Muscle layer of colon (tissue), 2 donors: Measurements from ENCODE around the gene KCNN3.

Source experiments
- H3K27ac ChIP-seq: one replicate; pipeline ENCODE4 v1.7.0; 2013; ENCODE audit warnings: low read depth, mild to moderate bottlenecking, low read length, moderate library complexity
- H3K27me3 ChIP-seq, 2 donors: one replicate each; pipeline ENCODE4 v1.7.0; 2013; ENCODE audit warnings: low read length in 2 of 2, mild to moderate bottlenecking in 2 of 2; ENCODE audit not compliant: insufficient read depth in 2 of 2, control insufficient read depth in 1 of 2
- H3K36me3 ChIP-seq: one replicate; pipeline ENCODE4 v1.7.0; 2013; ENCODE audit warnings: mild to moderate bottlenecking, low read length; ENCODE audit not compliant: insufficient read depth
- H3K4me1 ChIP-seq: one replicate; pipeline ENCODE4 v1.7.0; 2013; ENCODE audit warnings: mild to moderate bottlenecking, low read length; ENCODE audit not compliant: insufficient read depth
- H3K4me3 ChIP-seq, 2 donors: one replicate each; pipeline ENCODE4 v1.7.0; 2013; ENCODE audit warnings: low read length in 2 of 2, low read depth in 1 of 2, mild to moderate bottlenecking in 1 of 2, moderate library complexity in 1 of 2
- H3K9ac ChIP-seq: one replicate; pipeline ENCODE4 v1.7.0; 2013; ENCODE audit warnings: low read length
- H3K9me3 ChIP-seq: one replicate; pipeline ENCODE4 v1.7.0; 2013; ENCODE audit warnings: mild to moderate bottlenecking, low read length
- donor health status: abdominal sarcoma.
- donor health status: Adenocarcinoma of cecum.

KCNN3 gene

DNA sequence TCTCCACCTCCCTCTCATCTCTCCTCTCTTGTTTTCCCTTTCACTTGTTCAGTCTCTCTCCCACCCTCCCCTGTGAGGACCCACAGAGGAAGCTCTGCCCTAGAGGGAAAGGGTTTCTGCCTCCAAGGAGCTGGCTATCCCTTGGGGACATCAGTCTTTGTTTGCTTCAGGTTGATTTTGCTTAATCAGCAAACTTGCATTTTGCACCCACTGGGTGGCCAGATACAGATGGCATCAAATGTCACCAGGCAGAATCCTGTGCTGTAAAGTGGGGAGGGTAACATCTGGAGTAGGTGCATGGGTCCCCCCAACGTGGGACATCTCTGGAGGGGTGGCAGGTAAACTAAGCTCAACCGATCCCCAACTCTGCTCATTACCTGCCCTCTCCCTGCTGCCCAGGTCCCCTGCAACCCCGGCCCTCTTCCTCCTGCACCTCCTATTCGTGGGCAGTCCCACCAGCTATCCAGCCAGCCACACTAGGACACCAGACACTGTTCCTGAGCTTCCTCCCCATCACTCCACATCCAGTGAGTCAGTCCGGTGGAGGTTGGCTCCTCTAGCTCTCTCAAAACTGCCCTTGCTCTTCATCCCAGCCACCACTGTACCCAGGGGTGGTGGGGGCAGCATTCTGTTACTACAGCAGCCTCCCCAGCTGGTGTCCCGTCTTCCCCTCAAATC is 123.3 kb downstream of the KCNN3 start:
- no peak overlapping the region for H3K9ac ChIP-seq
- no peak overlapping the region for H3K4me3 ChIP-seq
- H3K27ac ChIP-seq, result peak overlapping the region; percentile 21
- H3K36me3 ChIP-seq, result no peaks in the 10 kb centered on the region
- peaks cover 36% of the 10 kb centered on the region for H3K4me1 ChIP-seq
- H3K27me3 ChIP-seq, result no peaks in the 10 kb centered on the region
- H3K9me3 ChIP-seq, result no peaks in the 10 kb centered on the region

GRCh38 chr1:154745750-154746425 is 124.2 kb downstream of the KCNN3 start:
- H3K4me1 ChIP-seq, result peaks cover 30% of the 10 kb centered on the region
- H3K27me3 ChIP-seq, result no peaks in the 10 kb centered on the region
- H3K9ac ChIP-seq, result no peak overlapping the region
- H3K27ac ChIP-seq, result no peak overlapping the region
- no peaks in the 10 kb centered on the region for H3K36me3 ChIP-seq
- no peaks in the 10 kb centered on the region for H3K9me3 ChIP-seq
- H3K4me3 ChIP-seq, result no peak overlapping the region

DNA sequence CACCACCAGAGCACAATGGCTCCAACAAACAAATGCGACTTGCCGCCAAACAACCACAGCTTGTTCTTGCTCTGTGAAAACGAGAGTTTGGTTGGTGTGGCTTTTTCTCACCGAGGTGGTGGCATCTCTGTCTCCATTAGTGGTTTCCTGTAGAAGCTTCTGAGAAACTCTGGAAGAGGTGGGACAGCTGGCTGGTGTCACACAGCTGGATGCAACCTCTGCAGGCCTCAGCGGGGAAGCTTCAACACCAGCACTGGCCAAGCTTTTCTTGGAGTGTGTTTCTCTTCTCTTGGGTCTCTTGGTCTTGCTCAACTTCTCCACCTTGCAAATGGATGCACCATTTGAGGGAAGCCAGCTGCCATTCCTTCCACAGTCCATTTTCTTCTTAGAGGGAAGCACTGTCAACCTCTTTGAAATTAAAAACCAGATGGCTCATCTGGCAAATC is 124.8 kb downstream of the KCNN3 start:
- Histone ChIP-seq H3K27ac (no peak overlapping the region), H3K4me3 (no peak overlapping the region), H3K4me1 (peaks cover 30% of the 10 kb centered on the region), H3K36me3 (no peaks in the 10 kb centered on the region), H3K9me3 (no peaks in the 10 kb centered on the region), H3K27me3 (no peaks in the 10 kb centered on the region), H3K9ac (no peak overlapping the region)

DNA sequence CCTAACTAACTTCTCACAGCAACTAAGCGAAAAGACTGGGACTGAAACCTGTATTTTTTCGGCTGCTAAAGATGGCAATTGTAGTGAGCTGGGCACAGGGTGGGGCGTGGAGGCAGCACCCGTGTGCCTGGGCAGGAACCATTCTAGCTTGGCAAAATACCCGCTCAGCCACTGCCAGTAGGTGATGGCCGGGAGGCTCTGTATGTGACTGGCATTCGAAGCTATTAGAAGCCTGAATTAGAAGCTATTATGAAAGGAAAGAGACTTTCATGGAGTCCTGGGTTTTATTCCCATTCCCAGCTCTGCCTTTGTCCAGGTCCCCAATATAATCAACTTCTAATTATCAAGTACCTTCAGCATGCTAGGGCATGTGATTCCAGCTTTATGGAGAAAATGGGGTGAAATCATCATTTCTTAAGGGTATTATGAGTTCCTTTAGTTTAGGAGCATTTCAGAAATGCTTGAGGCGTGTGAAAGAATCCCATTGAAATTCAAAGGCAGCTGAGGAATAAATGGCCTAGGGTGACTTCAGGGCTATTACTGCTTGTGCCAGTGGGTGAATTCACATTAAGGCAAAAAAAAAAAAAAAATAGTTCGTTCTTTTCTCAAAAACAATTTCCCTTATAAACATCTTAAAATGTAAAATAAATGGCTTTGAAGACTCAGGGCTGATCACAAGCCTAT is 125.6 kb downstream of the KCNN3 start:
- H3K9me3 ChIP-seq, result no peaks in the 10 kb centered on the region
- no peaks in the 10 kb centered on the region for H3K27me3 ChIP-seq
- no peaks in the 10 kb centered on the region for H3K36me3 ChIP-seq
- no peak overlapping the region for H3K27ac ChIP-seq
- peaks cover 30% of the 10 kb centered on the region for H3K4me1 ChIP-seq
- no peak overlapping the region for H3K9ac ChIP-seq
- no peak overlapping the region for H3K4me3 ChIP-seq

GRCh38 chr1:154743526-154744036 is 126.5 kb downstream of the KCNN3 start:
- Histone ChIP-seq H3K9me3 (no peaks in the 10 kb centered on the region), H3K9ac (no peak overlapping the region), H3K27me3 (no peaks in the 10 kb centered on the region), H3K4me1 (peaks cover 23% of the 10 kb centered on the region), H3K27ac (no peak overlapping the region), H3K4me3 (no peak overlapping the region), H3K36me3 (no peaks in the 10 kb centered on the region)

- Histone ChIP-seq H3K4me3 (no peak overlapping the region), H3K4me1 (peaks cover 22% of the 10 kb centered on the region), H3K9ac (no peak overlapping the region), H3K36me3 (no peaks in the 10 kb centered on the region), H3K9me3 (no peaks in the 10 kb centered on the region), H3K27ac (no peak overlapping the region), H3K27me3 (no peaks in the 10 kb centered on the region)
Measured at GRCh38 chr1:154742606-154743005, 127.5 kb downstream of the KCNN3 start.

DNA sequence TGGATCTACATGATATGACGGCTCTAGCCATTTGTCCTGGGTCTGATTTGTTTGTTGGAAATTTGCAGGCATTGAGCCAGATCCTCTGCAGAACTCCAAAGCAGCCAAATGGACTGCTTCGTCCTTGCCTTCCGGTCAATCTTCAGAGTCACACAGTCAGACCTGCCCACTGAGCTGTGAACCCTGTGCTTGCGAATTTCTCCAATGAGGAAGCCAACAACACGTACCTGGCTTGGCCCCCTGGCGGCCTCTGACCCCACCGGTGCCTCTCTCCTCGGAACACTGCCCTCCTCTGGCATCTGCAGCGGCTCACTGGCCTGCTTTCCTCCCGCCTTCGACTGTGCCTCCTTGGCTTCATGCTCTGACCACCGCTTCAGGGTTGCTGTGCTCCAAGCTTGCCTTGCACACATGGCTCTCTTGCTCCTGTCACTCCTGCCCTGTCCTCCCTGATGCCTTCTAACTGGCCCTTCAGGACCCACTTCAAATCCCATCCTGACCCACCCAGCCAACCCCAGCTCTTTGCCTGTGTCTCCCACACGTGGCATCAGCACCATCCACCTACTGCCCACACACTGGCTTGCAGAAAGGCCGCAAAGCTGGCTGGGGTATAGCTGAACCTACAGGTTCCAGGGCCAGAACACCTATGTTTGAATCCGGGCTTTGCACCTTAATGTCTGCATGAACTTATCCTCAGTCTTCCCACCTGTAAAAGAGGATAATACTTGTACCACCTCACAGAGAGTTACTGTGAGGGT is 128.2 kb downstream of the KCNN3 start:
- H3K9me3 ChIP-seq, result no peaks in the 10 kb centered on the region
- H3K27ac ChIP-seq, result no peak overlapping the region
- H3K27me3 ChIP-seq, result no peaks in the 10 kb centered on the region
- H3K4me1 ChIP-seq, result peaks cover 15% of the 10 kb centered on the region
- H3K4me3 ChIP-seq, result no peak overlapping the region
- no peak overlapping the region for H3K9ac ChIP-seq
- no peaks in the 10 kb centered on the region for H3K36me3 ChIP-seq

GRCh38 chr1:154741327-154741726 is 128.8 kb downstream of the KCNN3 start:
- Histone ChIP-seq H3K27me3 (no peaks in the 10 kb centered on the region), H3K9ac (no peak overlapping the region), H3K36me3 (no peaks in the 10 kb centered on the region), H3K4me1 (peaks cover 10% of the 10 kb centered on the region), H3K27ac (no peak overlapping the region), H3K9me3 (no peaks in the 10 kb centered on the region), H3K4me3 (no peak overlapping the region)

- no peak overlapping the region for H3K9ac ChIP-seq
- H3K9me3 ChIP-seq, result no peaks in the 10 kb centered on the region
- H3K4me1 ChIP-seq, result peaks cover 10% of the 10 kb centered on the region
- H3K27ac ChIP-seq, result no peak overlapping the region
- H3K27me3 ChIP-seq, result no peaks in the 10 kb centered on the region
- no peak overlapping the region for H3K4me3 ChIP-seq
- H3K36me3 ChIP-seq, result no peaks in the 10 kb centered on the region
Measured at GRCh38 chr1:154739654-154740053, 130.4 kb downstream of the KCNN3 start.

GRCh38 chr1:154736841-154737240 is 133.2 kb downstream of the KCNN3 start:
- Histone ChIP-seq H3K9ac (no peak overlapping the region), H3K27me3 (no peaks in the 10 kb centered on the region), H3K9me3 (no peaks in the 10 kb centered on the region), H3K36me3 (no peaks in the 10 kb centered on the region), H3K27ac (no peak overlapping the region), H3K4me1 (peaks cover 12% of the 10 kb centered on the region), H3K4me3 (no peak overlapping the region)

- Histone ChIP-seq H3K36me3 (no peaks in the 10 kb centered on the region), H3K9ac (no peak overlapping the region), H3K4me3 (no peak overlapping the region), H3K9me3 (no peaks in the 10 kb centered on the region), H3K4me1 (peaks cover 23% of the 10 kb centered on the region), H3K27ac (no peak overlapping the region), H3K27me3 (no peaks in the 10 kb centered on the region)
Measured at GRCh38 chr1:154735804-154736168, 134.3 kb downstream of the KCNN3 start.
